ENCODE results near the gene C9orf153. TPM values are rescaled to one million over a fixed set of nuclear protein-coding genes. Genes with fewer than 3 reads are reported as not detected.

C9orf153 gene
- total and polyA plus RNA-seq, 2 donors (not counting 1 experiment from before 2014, with no cell fraction given) = 0.67 TPM; not detected in 1

DNA sequence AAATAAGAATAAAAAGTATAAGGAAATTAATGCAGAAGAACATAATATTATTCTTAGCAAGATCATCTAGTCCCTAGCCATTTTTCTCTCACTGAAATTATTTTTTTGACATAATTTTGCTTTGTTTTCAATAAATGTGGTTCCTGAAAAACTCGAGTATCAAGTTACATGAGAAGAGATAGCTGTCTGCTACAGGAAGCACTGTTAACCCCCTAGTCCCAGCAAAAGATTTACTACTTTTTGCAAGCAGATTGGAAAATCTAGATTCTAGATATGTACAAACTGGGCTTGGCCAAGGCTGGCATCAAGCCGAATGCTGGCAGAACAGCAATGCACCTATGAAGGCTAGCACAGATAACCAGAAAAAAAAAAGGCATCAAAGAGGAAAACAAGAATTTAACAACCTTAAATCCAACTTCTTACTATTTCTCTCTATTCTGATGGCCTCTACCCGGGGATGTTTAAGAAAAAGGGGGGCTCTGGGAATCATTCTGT lies 44.8 kb upstream of the C9orf153 start:
- no peaks in the 10 kb centered on the region for H3K9me3 Mint-ChIP-seq (ENCODE audit: insufficient read depth)
- Histone ChIP-seq H3K4me3 (ENCODE audit: control extremely low read depth in 1 of 5, extremely low read depth in 1 of 5, insufficient read depth in 1 of 5, low read depth in 2 of 5, low read length in 4 of 5) (no peak overlapping the region), H2AFZ (ENCODE audit: insufficient read depth, low read depth, low read length, poor library complexity, severe bottlenecking) (no peak overlapping the region), H3K27me3 (replicated peaks in 1 of 4; ENCODE audit: control extremely low read depth in 1 of 4, control insufficient read depth in 3 of 4, insufficient read depth in 4 of 4, low read length in 3 of 4) (no peaks in the 10 kb centered on the region), H4K20me1 (ENCODE audit: control insufficient read depth, insufficient read depth, low read length, poor library complexity, severe bottlenecking) (no peaks in the 10 kb centered on the region), H3K4me2 (replicated peaks; ENCODE audit: low read depth, low read length, poor library complexity, severe bottlenecking) (no peak overlapping the region), H3K27ac (ENCODE audit: low read length in 2 of 2) (no peak overlapping the region), H3K36me3 (replicated peaks in 1 of 2; ENCODE audit: control extremely low read depth in 1 of 2, control insufficient read depth in 1 of 2, extremely low read depth in 1 of 2, insufficient read depth in 2 of 2, low read length in 1 of 2) (peaks cover 12 to 92% of the 10 kb centered on the region in 2 experiments), H3K4me1 (ENCODE audit: control insufficient read depth in 2 of 2, insufficient read depth in 2 of 2, low read length in 2 of 2) (no peaks in the 10 kb centered on the region), H3K79me2 (ENCODE audit: control insufficient read depth, insufficient read depth, low read length) (peaks cover 3% of the 10 kb centered on the region), H3K9ac (ENCODE audit: low read length) (no peak overlapping the region), H3K9me3 (ENCODE audit: control extremely low read depth in 1 of 3, control insufficient read depth in 2 of 3, insufficient read depth in 1 of 3, low read length in 2 of 3) (no peaks in the 10 kb centered on the region)
- intact Hi-C loops (cut with micrococcal nuclease) = no loop called here
- ChIA-PET CTCF (interaction anchor here (0.6 kb wide), 1 partner anchor 606 kb away, joined by 3 read pairs; no protein-coding TSS in a partner anchor), POLR2A (no interaction called here)
- H3K4me3 Mint-ChIP-seq = no peak overlapping the region
- ATAC-seq (ENCODE audit: low read depth) (no peak), DNase-seq (no peak)
- TF ChIP-seq EZH2 (IDR thresholded peaks at IDR 0.05; ENCODE audit: borderline replicate concordance, insufficient read depth, low read depth, low read length, poor library complexity, severe bottlenecking) = no peak
- TF ChIP-seq, protein P1, sequence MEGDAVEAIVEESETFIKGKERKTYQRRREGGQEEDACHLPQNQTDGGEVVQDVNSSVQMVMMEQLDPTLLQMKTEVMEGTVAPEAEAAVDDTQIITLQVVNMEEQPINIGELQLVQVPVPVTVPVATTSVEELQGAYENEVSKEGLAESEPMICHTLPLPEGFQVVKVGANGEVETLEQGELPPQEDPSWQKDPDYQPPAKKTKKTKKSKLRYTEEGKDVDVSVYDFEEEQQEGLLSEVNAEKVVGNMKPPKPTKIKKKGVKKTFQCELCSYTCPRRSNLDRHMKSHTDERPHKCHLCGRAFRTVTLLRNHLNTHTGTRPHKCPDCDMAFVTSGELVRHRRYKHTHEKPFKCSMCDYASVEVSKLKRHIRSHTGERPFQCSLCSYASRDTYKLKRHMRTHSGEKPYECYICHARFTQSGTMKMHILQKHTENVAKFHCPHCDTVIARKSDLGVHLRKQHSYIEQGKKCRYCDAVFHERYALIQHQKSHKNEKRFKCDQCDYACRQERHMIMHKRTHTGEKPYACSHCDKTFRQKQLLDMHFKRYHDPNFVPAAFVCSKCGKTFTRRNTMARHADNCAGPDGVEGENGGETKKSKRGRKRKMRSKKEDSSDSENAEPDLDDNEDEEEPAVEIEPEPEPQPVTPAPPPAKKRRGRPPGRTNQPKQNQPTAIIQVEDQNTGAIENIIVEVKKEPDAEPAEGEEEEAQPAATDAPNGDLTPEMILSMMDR (IDR thresholded peaks at IDR 0.05) = no peak
- no CpG with 5 or more reads among the region's 3 CpGs for WGBS (ENCODE audit: insufficient coverage)
- no peaks in the 10 kb centered on the region for H3K4me1 Mint-ChIP-seq
- no peaks in the 10 kb centered on the region for H3K27me3 Mint-ChIP-seq
- no peak overlapping the region for H3K27ac Mint-ChIP-seq

DNA sequence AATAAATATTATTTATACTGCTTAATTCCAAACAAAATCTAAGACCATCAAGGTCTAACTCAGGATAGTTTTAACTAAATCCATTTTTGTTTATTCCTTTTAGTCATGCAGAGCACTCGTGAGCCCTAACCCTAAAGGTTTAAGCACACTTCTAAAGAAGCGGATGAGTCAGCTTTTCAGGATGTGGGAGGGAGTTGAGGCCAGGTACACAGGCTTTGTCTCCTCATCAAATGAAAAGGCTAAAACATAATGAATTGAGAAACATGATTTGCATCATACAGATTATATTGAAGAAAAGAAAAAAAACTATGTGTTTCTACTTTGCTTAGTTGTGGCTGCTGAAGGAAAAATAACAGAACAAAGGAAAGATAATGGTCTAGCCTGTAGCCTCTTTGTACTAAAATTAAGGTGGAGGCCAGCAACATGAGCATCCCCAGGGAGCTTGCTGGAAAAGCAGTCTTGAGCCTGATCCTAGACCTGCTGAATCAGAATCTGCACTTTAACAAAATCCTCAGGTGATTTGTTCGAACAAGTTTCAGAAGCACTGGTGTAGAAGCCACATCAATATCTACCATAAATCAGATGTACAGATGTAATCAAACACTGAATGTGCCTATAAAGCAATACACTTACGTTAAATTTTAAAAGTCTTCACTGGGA lies 44.0 kb upstream of the C9orf153 start:
- intact Hi-C loops (cut with micrococcal nuclease) = no loop called here
- no peak for TF ChIP-seq EZH2 (IDR thresholded peaks at IDR 0.05; ENCODE audit: borderline replicate concordance, insufficient read depth, low read depth, low read length, poor library complexity, severe bottlenecking)
- TF ChIP-seq, protein P1 (IDR thresholded peaks at IDR 0.05) = no peak
- Mint-ChIP-seq H3K4me3 (no peak overlapping the region), H3K9me3 (ENCODE audit: insufficient read depth) (no peaks in the 10 kb centered on the region), H3K27me3 (no peaks in the 10 kb centered on the region), H3K27ac (no peak overlapping the region), H3K4me1 (no peaks in the 10 kb centered on the region)
- WGBS (ENCODE audit: insufficient coverage) = 100% methylated on average over 1 of the region's 4 CpGs
- CTCF ChIA-PET = no interaction called here
- Histone ChIP-seq H3K27ac (ENCODE audit: low read length in 2 of 2) (no peak overlapping the region), H3K9me3 (ENCODE audit: control extremely low read depth in 1 of 3, control insufficient read depth in 2 of 3, insufficient read depth in 1 of 3, low read length in 2 of 3) (no peaks in the 10 kb centered on the region), H3K9ac (ENCODE audit: low read length) (no peak overlapping the region), H3K4me1 (ENCODE audit: control insufficient read depth in 2 of 2, insufficient read depth in 2 of 2, low read length in 2 of 2) (no peaks in the 10 kb centered on the region), H3K27me3 (replicated peaks in 1 of 4; ENCODE audit: control extremely low read depth in 1 of 4, control insufficient read depth in 3 of 4, insufficient read depth in 4 of 4, low read length in 3 of 4) (no peaks in the 10 kb centered on the region), H4K20me1 (ENCODE audit: control insufficient read depth, insufficient read depth, low read length, poor library complexity, severe bottlenecking) (no peaks in the 10 kb centered on the region), H2AFZ (ENCODE audit: insufficient read depth, low read depth, low read length, poor library complexity, severe bottlenecking) (no peak overlapping the region), H3K79me2 (ENCODE audit: control insufficient read depth, insufficient read depth, low read length) (peaks cover 3% of the 10 kb centered on the region), H3K4me2 (replicated peaks; ENCODE audit: low read depth, low read length, poor library complexity, severe bottlenecking) (no peak overlapping the region), H3K36me3 (replicated peaks in 1 of 2; ENCODE audit: control extremely low read depth in 1 of 2, control insufficient read depth in 1 of 2, extremely low read depth in 1 of 2, insufficient read depth in 2 of 2, low read length in 1 of 2) (peaks cover 9 to 94% of the 10 kb centered on the region in 2 experiments), H3K4me3 (ENCODE audit: control extremely low read depth in 1 of 5, extremely low read depth in 1 of 5, insufficient read depth in 1 of 5, low read depth in 2 of 5, low read length in 4 of 5) (no peak overlapping the region)
- ATAC-seq (ENCODE audit: low read depth) (no peak), DNase-seq (no peak)
- POLR2A ChIA-PET = no interaction called here
